ENCODE measurements around the gene SPOCK1.

The SPOCK1 gene

GRCh38 chr5:137496919-137497318, 2.2 kb downstream of the SPOCK1 start:
- no peak overlapping the region for H3K4me3 ChIP-seq (ENCODE audit: low read depth, low read length)
- no peak for TF ChIP-seq CTCF (IDR thresholded peaks at IDR 0.05; ENCODE audit: borderline replicate concordance, insufficient read depth, low read depth, low read length)

- no peak overlapping the region for H3K4me3 ChIP-seq (ENCODE audit: low read depth, low read length)
- no peak for TF ChIP-seq CTCF (IDR thresholded peaks at IDR 0.05; ENCODE audit: borderline replicate concordance, insufficient read depth, low read depth, low read length)
These were observed 6.8 kb downstream of the SPOCK1 start for GRCh38 chr5:137492331-137492730.

- TF ChIP-seq CTCF (IDR thresholded peaks at IDR 0.05; ENCODE audit: borderline replicate concordance, insufficient read depth, low read depth, low read length), result no peak
These were observed 8.0 kb downstream of the SPOCK1 start for GRCh38 chr5:137491121-137491520.

GRCh38 chr5:137490591-137490990, 8.5 kb downstream of the SPOCK1 start:
- no peak overlapping the region for H3K4me3 ChIP-seq (ENCODE audit: low read depth, low read length)
- no peak for TF ChIP-seq CTCF (IDR thresholded peaks at IDR 0.05; ENCODE audit: borderline replicate concordance, insufficient read depth, low read depth, low read length)

More at GRCh38 chr5:137491121-137491520, 8.0 kb downstream of the SPOCK1 start:
- no peak overlapping the region for H3K4me3 ChIP-seq (ENCODE audit: low read depth, low read length)

- no peak overlapping the region for H3K4me3 ChIP-seq (ENCODE audit: low read depth, low read length)
These were observed 10.2 kb downstream of the SPOCK1 start for GRCh38 chr5:137488974-137489373.

GRCh38 chr5:137488516-137488915, 10.6 kb downstream of the SPOCK1 start:
- H3K4me3 ChIP-seq (ENCODE audit: low read depth, low read length), result no peak overlapping the region
- no peak for TF ChIP-seq CTCF (IDR thresholded peaks at IDR 0.05; ENCODE audit: borderline replicate concordance, insufficient read depth, low read depth, low read length)

More at GRCh38 chr5:137488974-137489373, 10.2 kb downstream of the SPOCK1 start:
- TF ChIP-seq CTCF (IDR thresholded peaks at IDR 0.05; ENCODE audit: borderline replicate concordance, insufficient read depth, low read depth, low read length), result no peak

- H3K4me3 ChIP-seq (ENCODE audit: low read depth, low read length), result no peak overlapping the region
- no peak for TF ChIP-seq CTCF (IDR thresholded peaks at IDR 0.05; ENCODE audit: borderline replicate concordance, insufficient read depth, low read depth, low read length)
These were observed 11.5 kb downstream of the SPOCK1 start for GRCh38 chr5:137487600-137487999.

Measured in GM12875 (cell line).